ENCODE measurements around the gene HDAC4.

GRCh38 chr2:239052798-239053665 lies 347.8 kb downstream of the HDAC4 start:
- TF ChIP-seq, protein P1, sequence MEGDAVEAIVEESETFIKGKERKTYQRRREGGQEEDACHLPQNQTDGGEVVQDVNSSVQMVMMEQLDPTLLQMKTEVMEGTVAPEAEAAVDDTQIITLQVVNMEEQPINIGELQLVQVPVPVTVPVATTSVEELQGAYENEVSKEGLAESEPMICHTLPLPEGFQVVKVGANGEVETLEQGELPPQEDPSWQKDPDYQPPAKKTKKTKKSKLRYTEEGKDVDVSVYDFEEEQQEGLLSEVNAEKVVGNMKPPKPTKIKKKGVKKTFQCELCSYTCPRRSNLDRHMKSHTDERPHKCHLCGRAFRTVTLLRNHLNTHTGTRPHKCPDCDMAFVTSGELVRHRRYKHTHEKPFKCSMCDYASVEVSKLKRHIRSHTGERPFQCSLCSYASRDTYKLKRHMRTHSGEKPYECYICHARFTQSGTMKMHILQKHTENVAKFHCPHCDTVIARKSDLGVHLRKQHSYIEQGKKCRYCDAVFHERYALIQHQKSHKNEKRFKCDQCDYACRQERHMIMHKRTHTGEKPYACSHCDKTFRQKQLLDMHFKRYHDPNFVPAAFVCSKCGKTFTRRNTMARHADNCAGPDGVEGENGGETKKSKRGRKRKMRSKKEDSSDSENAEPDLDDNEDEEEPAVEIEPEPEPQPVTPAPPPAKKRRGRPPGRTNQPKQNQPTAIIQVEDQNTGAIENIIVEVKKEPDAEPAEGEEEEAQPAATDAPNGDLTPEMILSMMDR (IDR thresholded peaks at IDR 0.05; ENCODE audit: insufficient read depth, low read length, poor library complexity, severe bottlenecking) = no peak
- no peak for TF ChIP-seq EZH2phosphoT487 (conservative IDR thresholded peaks at IDR 0.05; ENCODE audit: low read length)
